MM.1S (cell line): ENCODE measurements around the gene SERPINE2.

ENCODE experiments used
- DNase-seq: peaks from one replicate; pipeline ENCODE4 v3.0.0-alpha.2; 2015
- H2AFZ ChIP-seq: fragments of 300-600 bp; sonication (generic); 2 replicates; pipeline ENCODE4 v1.6.0; 2016; ENCODE audit warnings: antibody characterized with exemption, low read length
- H3F3A ChIP-seq: fragments of 300-600 bp; sonication (generic); 2 replicates; pipeline ENCODE4 v1.6.1; 2016; ENCODE audit warnings: mild to moderate bottlenecking, antibody characterized with exemption, low read length, moderate library complexity, mixed read lengths; ENCODE audit not compliant: insufficient read depth
- H3K27ac ChIP-seq: fragments of 300-600 bp; sonication (generic); 2 replicates; pipeline ENCODE4 v1.5.1; 2016; ENCODE audit warnings: mild to moderate bottlenecking, low read length
- H3K27me3 ChIP-seq: fragments of 300-600 bp; sonication (generic); replicated peaks from 2 replicates; pipeline ENCODE4 v1.6.0; 2016; ENCODE audit warnings: low read length; ENCODE audit not compliant: insufficient read depth
- H3K36me3 ChIP-seq: fragments of 300-600 bp; sonication (generic); replicated peaks from 2 replicates; pipeline ENCODE4 v1.6.1; 2016; ENCODE audit warnings: mild to moderate bottlenecking, low read length, mixed read lengths; ENCODE audit not compliant: insufficient read depth
- H3K4me1 ChIP-seq: fragments of 300-600 bp; sonication (generic); 2 replicates; pipeline ENCODE4 v1.6.1; 2016; ENCODE audit warnings: low read length, mixed read lengths
- H3K4me2 ChIP-seq: fragments of 300-600 bp; sonication (generic); 2 replicates; pipeline ENCODE4 v1.6.0; 2016; ENCODE audit warnings: low read depth, low read length
- H3K4me3 ChIP-seq: fragments of 300-600 bp; sonication (generic); 2 replicates; pipeline ENCODE4 v1.5.1; 2016; ENCODE audit warnings: low read length, mixed read lengths
- H3K79me2 ChIP-seq: fragments of 300-600 bp; sonication (generic); 2 replicates; pipeline ENCODE4 v1.6.1; 2016; ENCODE audit warnings: mixed run types, low read length, mixed read lengths
- H3K9ac ChIP-seq: fragments of 300-600 bp; sonication (generic); 2 replicates; pipeline ENCODE4 v1.6.1; 2016; ENCODE audit warnings: low read length, mixed read lengths
- H3K9me2 ChIP-seq: fragments of 300-600 bp; sonication (generic); replicated peaks from 2 replicates; pipeline ENCODE4 v1.6.1; 2016; ENCODE audit warnings: mild to moderate bottlenecking, low read length, mixed read lengths; ENCODE audit not compliant: insufficient read depth
- H3K9me3 ChIP-seq: fragments of 300-600 bp; sonication (generic); replicated peaks from 2 replicates; pipeline ENCODE4 v1.6.1; 2016; ENCODE audit warnings: mild to moderate bottlenecking, low read length, mixed read lengths; ENCODE audit not compliant: insufficient read depth
- H4K20me1 ChIP-seq: fragments of 300-600 bp; sonication (generic); 2 replicates; pipeline ENCODE4 v1.6.1; 2016; ENCODE audit warnings: mild to moderate bottlenecking, low read length, moderate library complexity, mixed read lengths; ENCODE audit not compliant: insufficient read depth
- CTCF ChIP-seq: fragments of 300-600 bp; sonication (generic); IDR thresholded peaks from 2 replicates; pipeline ENCODE4 v1.5.1; 2016; ENCODE audit warnings: antibody characterized with exemption, low read length, mixed read lengths
- EZH2 ChIP-seq: fragments of 300-600 bp; sonication (generic); optimal IDR thresholded peaks from 2 replicates; pipeline ENCODE3; 2017; ENCODE audit warnings: low read depth, mild to moderate bottlenecking, antibody characterized with exemption, low read length, mixed read lengths
- EZH2phosphoT487 ChIP-seq: fragments of 300-600 bp; sonication (generic); IDR thresholded peaks from 2 replicates; pipeline ENCODE4 v1.6.1; 2018; ENCODE audit warnings: antibody characterized with exemption, low read length

SERPINE2 gene

DNA sequence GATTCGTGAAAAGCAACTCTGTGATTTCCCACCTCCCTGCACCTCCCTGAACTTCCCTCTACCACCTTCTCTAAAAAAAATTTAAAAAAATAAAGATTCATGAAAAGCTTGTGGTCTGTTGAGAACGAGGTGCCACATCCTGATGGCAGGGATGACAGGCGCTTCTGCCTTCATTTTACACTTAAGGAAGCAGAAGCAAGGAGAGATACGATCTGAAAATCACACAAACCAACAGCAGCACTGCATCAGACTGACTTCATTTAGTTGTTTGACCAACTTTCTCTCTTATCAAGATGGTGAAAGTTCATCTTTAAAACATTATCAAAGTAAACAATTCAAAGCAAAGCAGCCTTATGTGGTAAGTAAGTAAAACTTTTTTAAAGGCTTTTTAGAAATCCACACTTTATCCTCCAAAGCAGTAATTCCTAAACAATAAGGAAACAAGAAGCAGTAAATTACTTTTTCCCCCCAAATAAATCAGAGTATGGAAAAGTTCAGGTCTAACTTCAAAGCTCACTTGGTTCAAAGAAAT is 109.4 kb downstream of the SERPINE2 start:
- Histone ChIP-seq H3K4me3 (no peak overlapping the region), H3K9ac (no peak overlapping the region), H3K36me3 (no peaks in the 10 kb centered on the region), H2AFZ (no peak overlapping the region), H3K79me2 (peaks cover 43% of the 10 kb centered on the region), H3K4me2 (no peak overlapping the region), H3K27ac (no peak overlapping the region), H4K20me1 (no peaks in the 10 kb centered on the region), H3K27me3 (no peaks in the 10 kb centered on the region), H3F3A (no peaks in the 10 kb centered on the region), H3K9me3 (no peaks in the 10 kb centered on the region), H3K4me1 (no peaks in the 10 kb centered on the region), H3K9me2 (no peaks in the 10 kb centered on the region)
- DNase-seq = no peak
- TF ChIP-seq EZH2phosphoT487 (no peak), EZH2 (no peak), CTCF (no peak)

DNA sequence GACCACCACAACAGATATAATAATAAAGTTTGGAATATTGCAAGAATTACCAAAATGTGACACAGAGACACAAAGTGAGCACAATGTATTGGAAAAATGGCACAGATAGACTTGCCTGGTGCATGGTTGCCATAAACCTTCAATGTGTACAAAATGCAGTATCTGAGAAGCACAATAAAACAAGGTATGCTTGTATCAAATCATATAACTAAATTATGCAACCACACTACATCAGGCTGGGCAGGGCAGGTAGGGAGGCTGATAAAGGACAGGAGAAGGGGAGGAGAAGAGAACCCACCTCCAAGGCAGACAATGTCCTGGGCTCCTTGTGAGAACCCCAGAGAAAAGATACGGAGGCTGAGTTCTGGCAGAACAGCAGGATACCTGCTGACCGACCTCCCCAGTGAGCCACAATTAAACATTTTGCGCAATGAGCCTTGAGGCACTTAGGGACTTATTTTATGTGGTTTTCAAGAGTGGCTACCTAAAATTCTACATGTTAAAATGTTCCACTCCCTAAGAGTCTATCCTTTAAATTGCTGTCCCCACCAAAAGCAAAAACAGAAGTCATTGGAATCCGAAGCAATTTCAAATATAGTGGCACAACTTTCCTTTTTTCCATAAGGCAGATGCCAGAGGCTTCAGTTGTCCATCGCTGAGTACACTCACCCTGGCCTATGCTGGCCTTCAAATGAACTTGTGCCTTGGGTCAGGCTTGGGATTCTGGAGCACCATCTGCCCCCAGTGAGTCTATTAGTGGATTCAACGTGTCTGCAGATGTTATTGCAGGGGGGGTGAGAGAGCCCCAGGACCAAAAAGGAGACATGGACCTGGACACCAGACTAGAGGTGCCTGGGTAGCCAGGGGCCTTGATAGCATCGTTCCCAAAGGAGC is 110.7 kb downstream of the SERPINE2 start:
- Histone ChIP-seq H3F3A (no peaks in the 10 kb centered on the region), H3K79me2 (peaks cover 34% of the 10 kb centered on the region), H3K4me3 (no peak overlapping the region), H3K36me3 (no peaks in the 10 kb centered on the region), H3K9me3 (no peaks in the 10 kb centered on the region), H3K9ac (no peak overlapping the region), H3K9me2 (no peaks in the 10 kb centered on the region), H2AFZ (no peak overlapping the region), H3K27me3 (no peaks in the 10 kb centered on the region), H4K20me1 (no peaks in the 10 kb centered on the region), H3K4me2 (no peak overlapping the region), H3K27ac (no peak overlapping the region), H3K4me1 (no peaks in the 10 kb centered on the region)
- DNase-seq = no peak
- no peak for TF ChIP-seq EZH2phosphoT487
- no peak for TF ChIP-seq CTCF
- TF ChIP-seq EZH2 = no peak

DNA sequence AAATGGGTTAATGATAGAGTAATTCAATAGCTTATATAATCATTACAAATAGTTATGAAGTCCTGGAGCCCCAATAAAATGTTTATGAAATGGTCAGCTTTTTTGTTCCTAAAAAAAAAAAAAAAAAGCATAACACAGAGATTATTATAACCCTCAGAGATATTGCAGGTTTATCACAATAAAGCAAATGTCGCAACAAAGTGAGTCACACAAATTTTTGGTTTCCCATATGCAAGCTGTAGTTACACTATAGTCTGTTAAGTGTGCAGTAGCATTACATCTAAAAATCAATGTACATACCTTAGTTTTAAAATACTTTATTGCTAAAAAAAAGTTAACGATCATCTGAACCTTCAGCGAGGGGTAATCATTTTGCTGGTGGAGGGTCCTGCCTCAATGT is 114.0 kb downstream of the SERPINE2 start:
- TF ChIP-seq EZH2 = no peak
- TF ChIP-seq CTCF = no peak
- TF ChIP-seq EZH2phosphoT487 = no peak
- Histone ChIP-seq H3K27ac (no peak overlapping the region), H3K36me3 (no peaks in the 10 kb centered on the region), H3K4me1 (no peaks in the 10 kb centered on the region), H3K79me2 (peaks cover 37% of the 10 kb centered on the region), H3F3A (no peaks in the 10 kb centered on the region), H3K9ac (no peak overlapping the region), H3K27me3 (no peaks in the 10 kb centered on the region), H2AFZ (no peak overlapping the region), H3K4me3 (no peak overlapping the region), H3K4me2 (no peak overlapping the region), H3K9me3 (no peaks in the 10 kb centered on the region), H3K9me2 (no peaks in the 10 kb centered on the region), H4K20me1 (no peaks in the 10 kb centered on the region)
- no peak for DNase-seq
